Rectal smooth muscle tissue (tissue), 1 donor: ENCODE results near the gene KRT71.

Source experiments
- H3K27ac ChIP-seq: one replicate; pipeline ENCODE4 v1.7.0; 2013; ENCODE audit warnings: low read depth, low read length, inconsistent platforms
- H3K27me3 ChIP-seq: one replicate; pipeline ENCODE4 v1.7.0; 2013; ENCODE audit warnings: low read length; ENCODE audit not compliant: control insufficient read depth, insufficient read depth
- H3K36me3 ChIP-seq: one replicate; pipeline ENCODE4 v1.7.0; 2013; ENCODE audit warnings: low read length; ENCODE audit not compliant: control insufficient read depth, insufficient read depth
- H3K4me1 ChIP-seq: one replicate; pipeline ENCODE4 v1.7.0; 2013; ENCODE audit warnings: low read length; ENCODE audit not compliant: control insufficient read depth, insufficient read depth
- H3K4me3 ChIP-seq: one replicate; pipeline ENCODE4 v1.7.0; 2013; ENCODE audit warnings: low read length
- H3K9ac ChIP-seq: one replicate; pipeline ENCODE4 v1.7.0; 2013; ENCODE audit warnings: low read length

Gene KRT71

DNA sequence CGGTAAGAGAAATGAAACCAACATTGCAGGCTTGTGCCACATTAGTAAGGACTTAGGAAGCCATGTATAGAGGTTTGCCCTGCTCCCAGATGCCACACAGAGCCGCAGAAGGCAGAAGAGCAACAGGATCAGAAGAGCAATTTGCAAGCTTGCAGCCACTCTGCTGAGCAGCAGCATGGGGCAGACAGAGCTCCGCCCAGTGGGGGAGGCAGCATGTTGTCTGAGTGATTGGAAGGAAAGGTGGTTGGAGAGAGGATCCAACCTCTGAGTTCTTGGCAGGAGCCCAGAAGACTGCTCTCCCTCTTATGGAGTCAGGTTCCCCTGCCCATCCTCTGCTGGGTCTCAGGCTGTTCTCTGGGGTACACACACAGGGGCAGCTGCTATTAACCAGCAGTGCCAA, 57.6 kb downstream of the KRT71 start:
- Histone ChIP-seq H3K4me1 (no peaks in the 10 kb centered on the region), H3K36me3 (no peaks in the 10 kb centered on the region), H3K27me3 (no peaks in the 10 kb centered on the region), H3K27ac (no peak overlapping the region), H3K4me3 (no peak overlapping the region), H3K9ac (no peak overlapping the region)

- H3K4me1 ChIP-seq = no peaks in the 10 kb centered on the region
- no peaks in the 10 kb centered on the region for H3K27me3 ChIP-seq
- H3K4me3 ChIP-seq = no peak overlapping the region
- H3K36me3 ChIP-seq = no peaks in the 10 kb centered on the region
- H3K9ac ChIP-seq = no peak overlapping the region
- H3K27ac ChIP-seq = no peak overlapping the region
These were observed 58.4 kb downstream of the KRT71 start for GRCh38 chr12:52494518-52494917.

GRCh38 chr12:52494100-52494499, 58.8 kb downstream of the KRT71 start:
- Histone ChIP-seq H3K27ac (no peak overlapping the region), H3K36me3 (no peaks in the 10 kb centered on the region), H3K9ac (no peak overlapping the region), H3K4me1 (no peaks in the 10 kb centered on the region), H3K27me3 (no peaks in the 10 kb centered on the region), H3K4me3 (no peak overlapping the region)
